ENCODE data around the gene MYOG.

GRCh38 chr1:203060115-203060514, 25.7 kb downstream of the MYOG start:
- TF ChIP-seq CTCF (conservative IDR thresholded peaks at IDR 0.05; ENCODE audit: low read length): no peak
- no peak for TF ChIP-seq EZH2phosphoT487 (IDR thresholded peaks at IDR 0.05; ENCODE audit: borderline replicate concordance, low read depth, low read length)
